PFSK-1 (cell line): ENCODE results near the gene GAL3ST3.
A peak's percentile ranks its signal among the peaks of the same experiment; 100 is the strongest.

Experiments
- FOXP2 ChIP-seq: optimal IDR thresholded peaks from 2 replicates; pipeline ENCODE3; 2011; ENCODE audit warnings: borderline replicate concordance, control low read depth, inconsistent platforms; ENCODE audit not compliant: insufficient read depth; ENCODE audit errors: extremely low read length, extremely low read depth
- POLR2AphosphoS5 ChIP-seq: IDR thresholded peaks from 2 replicates; pipeline ENCODE4 v1.6.1; 2012; ENCODE audit warnings: low read depth, mild to moderate bottlenecking, control low read depth, low read length, moderate library complexity
- REST ChIP-seq, 2 experiments: IDR thresholded peaks; 2 replicates each; pipeline versions ENCODE4 v1.6.1 to v1.8.0; 2011 to 2012; ENCODE audit warnings: low read depth in 2 of 2, low read length in 2 of 2, control low read depth in 1 of 2, inconsistent platforms in 1 of 2, mild to moderate bottlenecking in 1 of 2, moderate library complexity in 1 of 2; ENCODE audit not compliant: insufficient read depth in 1 of 2
- SIN3A ChIP-seq: IDR thresholded peaks from 2 replicates; pipeline ENCODE4 v1.6.1; 2012; ENCODE audit warnings: mild to moderate bottlenecking, low read length, moderate library complexity, borderline replicate concordance; ENCODE audit not compliant: insufficient read depth
- TAF1 ChIP-seq: IDR thresholded peaks from 2 replicates; pipeline ENCODE4 v1.6.1; 2012; ENCODE audit warnings: low read length, control low read depth, borderline replicate concordance; ENCODE audit not compliant: insufficient read depth

Gene GAL3ST3

GRCh38 chr11:66008095-66008467, 40.9 kb downstream of the GAL3ST3 start:
- no peak for TF ChIP-seq TAF1
- no peak for TF ChIP-seq FOXP2
- no peak for TF ChIP-seq SIN3A
- no peak for TF ChIP-seq POLR2AphosphoS5
- no peak for TF ChIP-seq REST (IDR thresholded peaks at IDR 0.05; ENCODE audit: insufficient read depth in 1 of 2, low read depth in 2 of 2, low read length in 2 of 2)

GRCh38 chr11:66007201-66007634, 41.7 kb downstream of the GAL3ST3 start:
- TF ChIP-seq FOXP2: no peak

GRCh38 chr11:66006891-66007176, 42.1 kb downstream of the GAL3ST3 start:
- no peak for TF ChIP-seq SIN3A

- TF ChIP-seq FOXP2 (no peak), POLR2AphosphoS5 (0 out of 2 replicates have a peak, but pooled peaks have one; percentile 40), SIN3A (no peak), TAF1 (no peak), REST (IDR thresholded peaks at IDR 0.05; ENCODE audit: insufficient read depth in 1 of 2, low read depth in 2 of 2, low read length in 2 of 2) (no peak)
Observed at GRCh38 chr11:66006134-66006890, 42.6 kb downstream of the GAL3ST3 start.

- TF ChIP-seq TAF1 (no peak), REST (IDR thresholded peaks at IDR 0.05; ENCODE audit: insufficient read depth in 1 of 2, low read depth in 2 of 2, low read length in 2 of 2) (no peak), SIN3A (no peak), POLR2AphosphoS5 (no peak), FOXP2 (no peak)
Observed at GRCh38 chr11:66004186-66004585, 44.8 kb downstream of the GAL3ST3 start.

- TF ChIP-seq FOXP2 (no peak), SIN3A (no peak), TAF1 (no peak), REST (IDR thresholded peaks at IDR 0.05; ENCODE audit: insufficient read depth in 1 of 2, low read depth in 2 of 2, low read length in 2 of 2) (no peak), POLR2AphosphoS5 (no peak)
Observed at GRCh38 chr11:66003291-66003690, 45.7 kb downstream of the GAL3ST3 start.
